ENCODE measurements around the gene LTB.

Gene LTB

DNA sequence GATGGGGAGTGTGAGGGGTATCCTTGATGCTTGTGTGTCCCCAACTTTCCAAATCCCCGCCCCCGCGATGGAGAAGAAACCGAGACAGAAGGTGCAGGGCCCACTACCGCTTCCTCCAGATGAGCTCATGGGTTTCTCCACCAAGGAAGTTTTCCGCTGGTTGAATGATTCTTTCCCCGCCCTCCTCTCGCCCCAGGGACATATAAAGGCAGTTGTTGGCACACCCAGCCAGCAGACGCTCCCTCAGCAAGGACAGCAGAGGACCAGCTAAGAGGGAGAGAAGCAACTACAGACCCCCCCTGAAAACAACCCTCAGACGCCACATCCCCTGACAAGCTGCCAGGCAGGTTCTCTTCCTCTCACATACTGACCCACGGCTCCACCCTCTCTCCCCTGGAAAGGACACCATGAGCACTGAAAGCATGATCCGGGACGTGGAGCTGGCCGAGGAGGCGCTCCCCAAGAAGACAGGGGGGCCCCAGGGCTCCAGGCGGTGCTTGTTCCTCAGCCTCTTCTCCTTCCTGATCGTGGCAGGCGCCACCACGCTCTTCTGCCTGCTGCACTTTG, 6.8 kb downstream of the LTB start, which contains the start of gene TNF:
Gene TNF, plus strand, starts transcription at position 231 of the 567 bp plus-strand sequence. Its CDS starts 177 bp downstream, at position 408.
- DNase-seq: peak in 5 of 6 experiments; percentile 19 to 65 (median 54)

DNA sequence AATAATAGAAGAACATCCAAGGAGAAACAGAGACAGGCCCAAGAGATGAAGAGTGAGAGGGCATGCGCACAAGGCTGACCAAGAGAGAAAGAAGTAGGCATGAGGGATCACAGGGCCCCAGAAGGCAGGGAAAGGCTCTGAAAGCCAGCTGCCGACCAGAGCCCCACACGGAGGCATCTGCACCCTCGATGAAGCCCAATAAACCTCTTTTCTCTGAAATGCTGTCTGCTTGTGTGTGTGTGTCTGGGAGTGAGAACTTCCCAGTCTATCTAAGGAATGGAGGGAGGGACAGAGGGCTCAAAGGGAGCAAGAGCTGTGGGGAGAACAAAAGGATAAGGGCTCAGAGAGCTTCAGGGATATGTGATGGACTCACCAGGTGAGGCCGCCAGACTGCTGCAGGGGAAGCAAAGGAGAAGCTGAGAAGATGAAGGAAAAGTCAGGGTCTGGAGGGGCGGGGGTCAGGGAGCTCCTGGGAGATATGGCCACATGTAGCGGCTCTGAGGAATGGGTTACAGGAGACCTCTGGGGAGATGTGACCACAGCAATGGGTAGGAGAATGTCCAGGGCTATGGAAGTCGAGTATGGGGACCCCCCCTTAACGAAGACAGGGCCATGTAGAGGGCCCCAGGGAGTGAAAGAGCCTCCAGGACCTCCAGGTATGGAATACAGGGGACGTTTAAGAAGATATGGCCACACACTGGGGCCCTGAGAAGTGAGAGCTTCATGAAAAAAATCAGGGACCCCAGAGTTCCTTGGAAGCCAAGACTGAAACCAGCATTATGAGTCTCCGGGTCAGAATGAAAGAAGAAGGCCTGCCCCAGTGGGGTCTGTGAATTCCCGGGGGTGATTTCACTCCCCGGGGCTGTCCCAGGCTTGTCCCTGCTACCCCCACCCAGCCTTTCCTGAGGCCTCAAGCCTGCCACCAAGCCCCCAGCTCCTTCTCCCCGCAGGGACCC, 7.8 kb downstream of the LTB start:
- no peak for DNase-seq

DNA sequence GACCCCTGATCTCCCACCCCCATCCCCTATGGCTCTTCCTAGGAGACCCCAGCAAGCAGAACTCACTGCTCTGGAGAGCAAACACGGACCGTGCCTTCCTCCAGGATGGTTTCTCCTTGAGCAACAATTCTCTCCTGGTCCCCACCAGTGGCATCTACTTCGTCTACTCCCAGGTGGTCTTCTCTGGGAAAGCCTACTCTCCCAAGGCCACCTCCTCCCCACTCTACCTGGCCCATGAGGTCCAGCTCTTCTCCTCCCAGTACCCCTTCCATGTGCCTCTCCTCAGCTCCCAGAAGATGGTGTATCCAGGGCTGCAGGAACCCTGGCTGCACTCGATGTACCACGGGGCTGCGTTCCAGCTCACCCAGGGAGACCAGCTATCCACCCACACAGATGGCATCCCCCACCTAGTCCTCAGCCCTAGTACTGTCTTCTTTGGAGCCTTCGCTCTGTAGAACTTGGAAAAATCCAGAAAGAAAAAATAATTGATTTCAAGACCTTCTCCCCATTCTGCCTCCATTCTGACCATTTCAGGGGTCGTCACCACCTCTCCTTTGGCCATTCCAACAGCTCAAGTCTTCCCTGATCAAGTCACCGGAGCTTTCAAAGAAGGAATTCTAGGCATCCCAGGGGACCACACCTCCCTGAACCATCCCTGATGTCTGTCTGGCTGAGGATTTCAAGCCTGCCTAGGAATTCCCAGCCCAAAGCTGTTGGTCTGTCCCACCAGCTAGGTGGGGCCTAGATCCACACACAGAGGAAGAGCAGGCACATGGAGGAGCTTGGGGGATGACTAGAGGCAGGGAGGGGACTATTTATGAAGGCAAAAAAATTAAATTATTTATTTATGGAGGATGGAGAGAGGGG, 8.8 kb downstream of the LTB start:
- DNase-seq: no peak

DNA sequence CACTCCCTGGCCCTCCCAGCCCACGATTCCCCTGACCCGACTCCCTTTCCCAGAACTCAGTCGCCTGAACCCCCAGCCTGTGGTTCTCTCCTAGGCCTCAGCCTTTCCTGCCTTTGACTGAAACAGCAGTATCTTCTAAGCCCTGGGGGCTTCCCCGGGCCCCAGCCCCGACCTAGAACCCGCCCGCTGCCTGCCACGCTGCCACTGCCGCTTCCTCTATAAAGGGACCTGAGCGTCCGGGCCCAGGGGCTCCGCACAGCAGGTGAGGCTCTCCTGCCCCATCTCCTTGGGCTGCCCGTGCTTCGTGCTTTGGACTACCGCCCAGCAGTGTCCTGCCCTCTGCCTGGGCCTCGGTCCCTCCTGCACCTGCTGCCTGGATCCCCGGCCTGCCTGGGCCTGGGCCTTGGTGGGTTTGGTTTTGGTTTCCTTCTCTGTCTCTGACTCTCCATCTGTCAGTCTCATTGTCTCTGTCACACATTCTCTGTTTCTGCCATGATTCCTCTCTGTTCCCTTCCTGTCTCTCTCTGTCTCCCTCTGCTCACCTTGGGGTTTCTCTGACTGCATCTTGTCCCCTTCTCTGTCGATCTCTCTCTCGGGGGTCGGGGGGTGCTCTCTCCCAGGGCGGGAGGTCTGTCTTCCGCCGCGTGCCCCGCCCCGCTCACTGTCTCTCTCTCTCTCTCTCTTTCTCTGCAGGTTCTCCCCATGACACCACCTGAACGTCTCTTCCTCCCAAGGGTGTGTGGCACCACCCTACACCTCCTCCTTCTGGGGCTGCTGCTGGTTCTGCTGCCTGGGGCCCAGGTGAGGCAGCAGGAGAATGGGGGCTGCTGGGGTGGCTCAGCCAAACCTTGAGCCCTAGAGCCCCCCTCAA, 9.9 kb downstream of the LTB start, which contains the start of gene LTA:
Gene LTA, plus strand, starts transcription at position 249 of the 871 bp plus-strand sequence. Its CDS starts 454 bp downstream, at position 703.
- peak; percentile 70 to 90 (median 78) for DNase-seq

DNA sequence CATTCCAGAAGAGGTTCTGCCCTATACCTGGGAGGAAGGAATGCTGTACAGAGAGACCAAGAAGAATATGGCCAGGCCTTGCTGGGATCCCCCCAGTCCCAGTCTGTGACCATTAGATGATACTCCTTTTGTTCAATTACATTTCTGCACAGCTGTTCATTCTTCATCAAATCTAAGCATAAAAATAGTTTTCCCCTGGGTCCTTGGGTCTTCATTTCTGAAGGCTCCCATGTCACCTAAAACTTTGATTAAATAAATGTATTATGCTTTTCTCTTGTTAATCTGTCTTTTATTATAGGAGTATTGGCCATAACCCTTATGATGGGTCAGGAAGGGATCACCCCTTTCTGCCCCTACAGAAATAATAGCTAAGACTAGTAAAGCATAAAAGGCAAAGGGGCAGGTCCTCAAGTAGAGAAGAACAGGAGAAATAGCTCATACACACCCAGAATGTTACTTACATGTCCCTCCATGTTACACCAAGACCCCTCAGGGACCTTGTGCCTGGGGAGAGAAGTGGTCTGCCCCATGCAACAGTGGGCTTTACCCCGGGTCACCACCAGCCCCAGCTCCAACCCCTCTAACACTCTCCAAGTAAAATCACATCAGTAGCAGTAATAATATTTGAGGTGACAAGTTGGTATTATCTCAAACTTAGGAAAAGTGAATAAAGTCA, 12.2 kb downstream of the LTB start:
- DNase-seq: no peak

DNA sequence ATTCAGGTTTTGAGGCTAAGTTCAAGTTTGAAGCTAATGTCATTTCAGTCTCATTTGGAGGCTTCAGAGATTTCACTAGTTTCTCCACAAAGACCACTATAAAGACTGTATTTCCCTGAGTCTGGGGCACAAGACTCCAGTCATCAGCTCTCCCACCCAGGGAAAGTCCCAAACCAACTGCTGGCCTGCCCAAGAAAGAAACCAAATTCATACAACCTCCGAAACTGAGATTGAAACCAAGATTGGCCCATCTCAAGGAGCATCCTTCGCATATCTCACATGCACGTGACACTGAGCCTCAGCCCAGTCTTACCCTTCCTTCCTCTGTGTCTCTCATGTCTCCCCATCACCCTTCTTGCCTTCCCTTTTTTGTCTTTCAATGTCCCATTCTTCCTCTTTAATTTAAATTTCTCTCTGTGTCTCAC, 13.7 kb downstream of the LTB start:
- peak; percentile 24 to 69 (median 63) for DNase-seq

DNA sequence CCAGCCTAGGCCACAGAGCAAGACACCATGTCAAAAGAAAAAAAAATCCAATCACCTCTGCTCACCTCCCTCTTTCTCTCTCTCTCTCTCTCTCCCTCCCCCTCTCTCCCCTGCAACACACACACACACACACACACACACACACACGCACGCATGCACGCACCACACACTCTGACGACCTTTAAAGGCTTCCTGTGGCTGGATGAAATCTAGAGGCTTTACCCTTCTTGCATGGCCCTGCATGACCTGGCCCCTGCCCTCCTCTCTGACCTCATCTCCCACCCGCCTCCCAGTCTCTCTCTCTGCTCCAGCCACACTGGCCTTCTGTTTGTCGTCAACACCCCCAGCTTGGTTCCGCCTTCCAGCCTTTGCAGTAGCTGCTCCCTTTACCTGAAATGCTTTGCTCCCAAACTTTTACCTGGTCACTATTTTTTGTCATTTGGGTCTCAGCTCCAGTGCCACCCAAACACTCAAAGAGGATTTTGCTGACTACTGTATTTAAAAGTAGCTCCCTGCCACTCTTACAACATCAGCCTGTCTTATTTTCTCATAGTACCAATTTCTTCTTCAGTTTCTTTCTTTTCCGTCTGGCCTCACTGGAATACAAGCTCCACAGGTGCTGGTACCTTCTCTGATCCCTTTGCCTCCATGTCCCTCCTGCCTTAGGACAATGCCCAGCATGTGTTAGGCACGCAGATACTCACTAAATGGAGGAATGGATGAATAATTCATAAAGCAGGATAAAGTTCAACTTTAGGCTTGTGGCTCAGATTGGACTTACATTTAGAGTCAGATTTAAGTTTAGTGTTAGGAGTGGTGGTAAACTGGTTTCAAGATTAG, 14.5 kb downstream of the LTB start:
- DNase-seq: peak in 2 of 6 experiments; percentile 31 to 38

DNA sequence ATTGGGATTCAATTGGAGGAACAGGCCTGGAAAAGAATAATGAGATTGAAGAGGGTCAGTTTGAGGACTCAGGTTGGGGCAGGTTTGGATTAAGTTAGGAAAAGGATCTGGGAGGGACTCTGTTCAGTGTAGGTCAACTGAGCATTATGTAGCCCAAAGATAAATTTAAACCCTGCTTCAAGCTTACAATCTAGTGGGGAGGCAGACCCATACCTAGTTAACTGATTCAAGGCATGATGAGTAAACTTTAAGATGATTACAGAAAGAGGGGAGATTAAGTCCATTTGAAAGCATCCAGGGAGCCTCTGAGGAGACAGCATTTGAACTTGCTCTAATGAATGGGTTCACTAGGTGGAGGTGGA, 21.5 kb downstream of the LTB start:
- no peak for DNase-seq

DNA sequence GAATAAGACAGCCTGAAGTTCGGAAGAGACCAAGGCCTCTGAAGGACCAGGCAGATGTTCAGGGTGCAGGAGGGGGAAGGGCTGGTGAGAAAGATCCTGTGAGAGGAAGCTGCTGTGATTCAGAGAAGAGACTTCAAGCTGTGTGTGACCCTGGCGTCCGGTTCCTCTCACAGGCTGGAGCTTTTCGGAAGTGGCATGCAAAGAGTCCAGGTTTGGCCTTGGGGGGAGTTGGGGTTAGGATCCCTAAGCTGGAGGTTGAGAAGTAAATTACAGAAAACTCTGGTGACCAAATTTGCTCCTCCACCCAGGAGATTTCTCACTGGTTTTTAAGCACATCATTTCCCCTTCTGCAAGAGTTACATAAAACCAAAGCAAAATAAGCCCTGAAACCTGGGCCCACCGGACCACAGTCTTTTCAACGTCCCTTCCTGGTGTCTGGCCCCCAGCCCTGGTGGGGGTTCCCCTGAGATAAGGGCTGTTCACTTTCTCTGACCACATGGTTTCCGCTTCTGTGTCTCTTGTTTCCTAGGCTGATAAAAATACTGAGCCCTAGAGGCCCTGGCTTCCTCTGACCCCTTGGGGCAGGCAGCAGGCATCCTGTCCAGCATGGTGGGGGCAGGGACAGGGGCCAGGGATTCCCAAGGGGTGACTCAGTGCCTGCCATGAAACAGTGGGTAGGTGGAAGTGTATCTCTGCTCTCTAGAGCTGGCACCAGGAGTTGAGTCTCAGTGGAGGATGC, 22.1 kb downstream of the LTB start:
- peak in 2 of 6 experiments; percentile 8 to 39 for DNase-seq

DNA sequence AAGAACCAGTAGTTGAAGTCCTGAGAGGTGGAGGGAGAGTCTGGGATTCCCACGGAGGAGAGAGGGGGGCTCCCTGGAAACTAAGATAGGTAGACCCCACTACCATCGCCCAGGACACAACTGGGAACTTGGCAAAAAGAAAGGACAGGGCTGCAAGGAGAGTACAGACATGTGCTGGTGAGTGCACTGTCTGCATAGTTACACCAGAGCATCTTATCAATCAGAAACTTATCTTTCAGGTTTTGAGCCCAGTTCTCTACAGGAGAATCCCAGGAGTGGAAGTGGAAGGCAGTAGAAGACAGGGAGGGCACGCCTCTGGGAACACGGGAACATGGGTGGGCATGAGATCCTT, 22.6 kb downstream of the LTB start:
- DNase-seq: no peak

DNA sequence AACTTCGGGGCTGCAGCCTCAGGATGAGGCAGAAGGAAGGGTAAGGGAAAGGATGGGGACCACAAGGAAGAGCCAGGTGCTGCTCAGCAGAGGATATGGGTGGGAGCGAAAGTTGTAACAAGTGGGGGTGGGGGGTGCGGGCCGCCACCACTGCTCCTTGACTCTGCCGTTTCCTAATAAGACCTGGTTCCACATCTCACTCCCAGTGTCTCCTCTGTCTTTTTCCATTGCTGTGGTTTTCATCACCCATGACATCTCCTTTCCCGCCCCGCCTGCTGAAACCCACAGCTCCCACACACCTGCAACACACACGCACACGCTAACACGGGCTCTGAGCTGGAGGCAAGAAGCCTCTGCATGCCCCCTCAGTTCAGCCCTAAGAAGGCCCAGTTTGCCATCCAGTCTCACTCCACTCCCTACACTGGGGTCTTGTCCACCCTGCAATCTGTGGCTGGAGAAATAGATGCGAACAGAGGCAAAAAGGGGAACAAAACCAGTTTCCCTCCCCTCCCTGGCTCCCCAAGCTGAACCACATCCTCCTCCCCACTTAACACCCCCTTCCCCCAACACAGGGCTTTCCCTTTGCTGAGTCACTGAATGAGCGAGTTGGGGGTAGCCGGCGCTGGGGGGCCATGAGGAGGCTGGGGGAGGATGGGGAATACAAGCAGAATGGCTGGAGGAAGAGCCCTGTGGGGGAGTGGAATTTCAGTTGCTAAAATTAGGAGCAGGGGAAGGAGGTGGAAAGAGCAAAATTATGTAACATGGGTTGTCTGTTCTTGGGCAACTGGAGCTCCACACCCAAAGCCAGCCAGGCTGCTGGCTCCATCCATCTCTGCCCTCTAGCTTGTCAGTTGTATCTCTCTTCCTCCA, 23.4 kb downstream of the LTB start:
- DNase-seq: peak; percentile 21 to 56 (median 40)

DNA sequence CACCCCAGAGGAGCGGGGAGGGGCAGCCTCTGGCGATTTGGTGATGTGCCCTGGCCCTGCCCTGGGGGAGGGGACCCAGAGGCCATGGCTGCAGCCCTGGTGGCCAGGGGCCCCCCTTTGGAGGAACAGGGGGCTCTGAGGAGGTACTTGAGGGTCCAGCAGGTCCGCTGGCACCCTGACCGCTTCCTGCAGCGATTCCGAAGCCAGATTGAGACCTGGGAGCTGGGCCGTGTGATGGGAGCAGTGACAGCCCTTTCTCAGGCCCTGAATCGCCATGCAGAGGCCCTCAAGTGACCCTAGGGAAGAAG, 24.0 kb downstream of the LTB start:
- no peak for DNase-seq

DNA sequence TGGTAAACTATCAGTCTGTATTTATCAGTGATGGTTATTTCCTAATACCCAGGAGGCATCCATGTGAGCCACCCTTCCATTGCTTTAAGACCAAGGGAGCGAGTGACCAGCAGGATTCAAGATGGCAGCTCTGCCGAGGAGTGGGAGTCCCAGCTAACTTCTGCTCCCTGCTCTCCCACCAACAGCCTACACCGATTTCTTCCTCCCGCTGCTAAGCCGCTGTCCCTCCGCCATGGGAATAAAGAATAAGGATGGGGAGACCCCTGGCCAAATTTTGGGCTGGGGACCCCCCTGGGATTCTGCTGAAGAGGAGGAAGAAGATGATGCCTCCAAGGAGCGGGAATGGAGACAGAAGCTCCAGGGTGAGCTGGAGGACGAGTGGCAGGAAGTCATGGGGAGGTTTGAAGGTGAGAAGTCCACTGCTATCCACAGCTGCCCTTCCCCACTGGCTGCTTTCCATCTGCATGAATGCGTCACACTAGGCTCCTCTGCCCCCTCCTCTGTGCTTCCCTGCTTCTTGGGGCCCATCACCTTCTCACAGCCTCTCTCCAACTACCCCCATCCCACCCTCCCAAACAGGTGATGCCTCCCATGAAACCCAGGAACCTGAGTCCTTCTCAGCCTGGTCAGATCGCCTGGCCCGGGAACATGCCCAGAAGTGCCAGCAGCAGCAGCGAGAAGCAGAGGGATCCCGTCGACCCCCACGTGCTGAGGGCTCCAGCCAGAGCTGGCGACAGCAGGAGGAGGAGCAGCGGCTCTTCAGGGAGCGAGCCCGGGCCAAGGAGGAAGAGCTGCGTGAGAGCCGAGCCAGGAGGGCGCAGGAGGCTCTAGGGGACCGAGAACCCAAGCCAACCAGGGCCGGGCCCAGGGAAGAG, 24.5 kb downstream of the LTB start:
- no peak for DNase-seq

DNA sequence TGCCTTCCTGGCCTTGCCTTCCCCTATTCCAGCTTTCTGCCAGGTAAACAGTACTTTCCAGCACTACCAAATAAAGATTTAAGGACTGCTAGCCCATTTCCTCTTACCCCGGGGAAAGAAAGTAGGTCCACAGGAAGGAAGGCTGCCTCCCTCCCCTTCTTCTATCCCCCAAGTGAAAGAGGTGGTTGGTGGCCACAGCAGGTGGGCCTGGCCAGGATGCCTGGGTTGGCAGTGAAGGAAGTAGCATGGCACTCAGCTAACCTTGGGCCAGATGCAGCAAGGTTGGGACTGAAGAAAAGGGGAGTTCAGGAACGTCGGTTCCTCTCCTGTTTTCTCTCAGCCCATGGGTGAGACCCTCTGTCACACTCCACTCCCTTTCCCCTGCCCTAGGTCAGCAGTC, 25.9 kb downstream of the LTB start:
- DNase-seq: no peak

DNA sequence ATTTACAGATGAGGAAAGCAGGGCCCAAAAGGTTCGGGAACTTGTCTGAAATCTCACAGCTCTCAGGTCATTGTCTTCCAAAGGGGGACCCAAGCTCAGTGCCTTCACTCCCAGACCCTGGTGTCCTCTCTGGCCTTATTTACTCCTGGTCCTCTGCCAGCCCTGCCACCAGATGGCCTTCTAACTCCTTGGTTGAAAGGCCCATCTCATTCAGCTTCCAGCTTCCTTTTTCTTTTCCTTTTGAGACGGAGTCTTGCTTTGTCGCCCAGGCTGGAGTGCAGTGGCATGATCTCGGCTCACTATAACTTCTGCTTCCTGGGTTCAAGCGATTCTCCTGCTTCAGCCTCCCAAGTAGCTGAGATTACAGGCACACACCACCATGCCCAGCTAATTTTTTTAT, 30.9 kb downstream of the LTB start:
- peak; percentile 37 to 65 (median 56) for DNase-seq

DNA sequence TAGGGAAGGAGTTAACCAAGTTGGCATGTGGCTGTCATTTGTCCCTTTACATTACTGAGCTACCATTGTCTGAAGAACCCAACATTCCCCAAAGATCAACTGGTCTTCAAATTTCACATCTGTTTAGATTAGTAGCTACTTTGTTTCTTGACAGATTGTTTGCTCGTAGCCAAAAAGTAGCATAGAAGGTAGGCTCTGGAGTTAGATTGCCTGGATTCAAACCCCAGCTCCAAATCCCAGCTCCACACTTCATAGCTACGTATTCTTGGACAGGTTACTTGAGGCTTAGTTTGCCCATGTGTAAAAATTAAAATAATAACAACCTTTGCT, 33.7 kb downstream of the LTB start:
- DNase-seq: no peak

DNA sequence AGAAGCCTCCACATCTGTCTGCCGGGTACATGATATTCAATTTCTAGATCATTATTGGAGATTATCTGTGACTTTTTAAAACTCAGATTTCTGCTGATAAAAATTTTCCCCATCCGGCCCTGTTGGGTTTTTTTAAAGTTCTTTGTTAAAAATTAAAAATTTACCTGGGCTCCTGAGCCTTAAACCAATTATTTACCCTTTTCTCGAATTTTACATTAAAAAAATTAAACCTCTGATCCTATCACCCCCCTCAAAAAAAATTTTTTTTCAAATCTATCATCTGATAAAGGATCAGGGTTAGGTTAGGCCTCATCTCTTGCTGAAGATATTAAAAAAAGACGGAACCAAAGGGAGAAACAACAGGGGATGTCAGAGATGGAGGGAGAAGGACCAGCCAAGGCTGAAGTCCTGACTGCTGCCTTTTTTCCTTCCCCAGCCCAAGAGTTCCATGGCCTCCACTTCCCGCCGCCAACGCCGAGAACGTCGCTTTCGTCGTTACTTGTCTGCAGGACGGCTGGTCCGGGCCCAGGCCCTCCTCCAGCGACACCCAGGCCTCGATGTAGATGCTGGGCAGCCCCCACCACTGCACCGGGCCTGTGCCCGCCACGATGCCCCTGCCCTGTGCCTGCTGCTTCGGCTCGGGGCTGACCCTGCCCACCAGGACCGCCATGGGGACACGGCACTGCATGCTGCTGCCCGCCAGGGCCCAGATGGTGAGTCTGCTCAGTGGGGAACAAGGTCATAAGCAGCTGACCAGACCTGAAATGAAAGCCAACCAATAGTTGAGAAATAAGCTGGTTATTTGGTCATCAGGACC, 34.3 kb downstream of the LTB start:
- no peak for DNase-seq

Data from stimulated activated naive CD4-positive, alpha-beta T cell (primary cell).